Stimulated activated CD4-positive, alpha-beta T cell treated with anti-CD3 and anti-CD28 coated beads, TNF-alpha, amount 100 ng/mL, for 1 hour (primary cell): ENCODE results near the gene ELMO3.
A peak's percentile ranks its signal among the peaks of the same experiment; 100 is the strongest.

Source experiments
- DNase-seq, 3 donors: peaks; one replicate each; pipeline ENCODE4 v3.0.0-alpha.2; 2020; ENCODE audit warnings: low read depth in 3 of 3, low spot score in 1 of 3

ELMO3 gene

GRCh38 chr16:67179421-67180080 lies 19.4 kb upstream of the ELMO3 start:
- no peak for DNase-seq

DNA sequence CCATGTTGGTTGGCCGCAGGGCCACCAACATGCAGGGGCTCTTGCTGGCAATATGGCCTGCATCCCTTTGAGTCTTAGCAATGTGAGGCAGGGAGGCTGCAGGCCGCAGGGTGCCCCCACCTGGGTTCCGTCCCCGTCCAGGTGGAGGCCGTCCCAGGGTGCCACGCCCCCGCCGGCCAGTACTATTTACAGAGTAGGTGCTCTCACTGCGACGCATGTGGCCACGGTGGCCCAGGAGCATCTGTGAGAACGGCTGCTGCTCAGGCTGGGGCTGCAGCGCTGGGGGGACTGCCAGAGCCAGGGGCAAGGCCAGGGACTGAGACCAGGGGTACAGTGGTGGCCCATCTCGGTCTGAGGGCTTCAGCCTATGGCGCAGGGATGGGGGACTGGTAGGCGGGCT lies 18.8 kb upstream of the ELMO3 start:
- DNase-seq: no peak

DNA sequence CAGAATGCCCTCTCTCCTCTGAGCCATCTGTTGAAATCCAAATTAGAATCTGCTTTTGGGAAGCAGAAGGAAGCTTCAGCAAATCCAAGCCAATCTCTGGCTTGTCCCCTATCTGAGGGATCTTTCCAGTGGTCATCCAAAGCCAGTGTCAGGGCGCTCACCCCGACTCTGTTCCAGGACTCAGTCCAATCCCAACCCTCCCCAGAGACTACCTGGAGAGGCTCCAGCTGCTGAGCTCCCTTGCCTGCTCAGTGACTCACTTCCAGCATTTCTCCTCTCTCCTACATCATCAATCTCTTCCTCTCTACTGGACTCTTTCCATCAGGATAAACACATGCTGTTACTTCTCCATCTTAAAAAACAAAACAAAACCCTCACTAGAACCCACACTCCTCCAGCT lies 17.6 kb upstream of the ELMO3 start:
- no peak for DNase-seq

- no peak for DNase-seq
These were observed 16.6 kb upstream of the ELMO3 start for GRCh38 chr16:67182288-67182687.

DNA sequence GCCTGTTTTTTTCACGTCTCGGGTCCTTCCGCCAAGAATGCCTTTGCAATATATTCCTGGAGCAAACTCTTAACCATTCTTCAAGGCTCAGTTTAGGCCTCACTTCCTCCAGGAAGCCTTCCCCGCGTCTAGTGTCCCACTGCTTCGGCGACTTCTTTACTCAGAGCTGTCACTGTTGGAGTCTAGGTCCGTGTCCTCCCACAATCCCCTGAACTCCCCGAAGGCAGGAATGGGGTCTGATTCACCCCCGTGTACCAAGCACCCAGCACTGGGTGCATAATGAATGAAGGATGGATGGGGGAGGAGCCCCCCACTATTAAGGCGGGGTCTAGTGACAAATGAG lies 15.7 kb upstream of the ELMO3 start:
- no peak for DNase-seq

GRCh38 chr16:67183627-67184452 lies 15.1 kb upstream of the ELMO3 start, which contains the start of gene MATCAP1:
Gene MATCAP1 (minus strand): TSS chr16:67183963. CDS start chr16:67180610, 3,353 bp downstream.
- peak; percentile 79 to 83 (median 82) for DNase-seq

DNA sequence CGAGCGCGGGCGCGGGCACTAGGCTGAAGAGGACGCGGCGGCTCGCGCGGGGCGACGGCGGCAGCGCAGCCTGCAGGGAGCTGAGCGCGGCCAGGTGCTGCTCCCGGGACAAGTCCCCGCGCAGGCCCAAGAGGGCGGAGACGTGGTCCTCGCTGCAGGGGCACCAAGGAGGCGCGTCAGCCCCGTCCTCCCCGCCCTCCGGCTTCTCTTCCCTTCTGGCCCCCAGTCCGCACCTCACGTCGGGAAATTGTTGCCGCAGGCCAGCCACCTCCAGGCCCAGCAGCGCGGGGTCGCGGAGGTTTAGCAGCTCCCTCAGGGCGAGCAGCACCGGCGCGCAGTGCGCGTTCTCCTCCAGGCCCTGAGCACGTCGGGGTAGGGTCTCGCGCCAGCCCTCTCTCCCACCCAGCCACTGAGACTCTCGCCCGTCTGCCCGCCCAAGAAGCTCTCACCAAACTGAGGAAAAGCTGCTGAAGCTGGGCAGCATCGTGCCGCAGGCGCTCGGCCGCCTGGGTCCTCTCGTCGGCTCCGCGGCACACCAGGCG lies 14.4 kb upstream of the ELMO3 start:
- DNase-seq: no peak

DNA sequence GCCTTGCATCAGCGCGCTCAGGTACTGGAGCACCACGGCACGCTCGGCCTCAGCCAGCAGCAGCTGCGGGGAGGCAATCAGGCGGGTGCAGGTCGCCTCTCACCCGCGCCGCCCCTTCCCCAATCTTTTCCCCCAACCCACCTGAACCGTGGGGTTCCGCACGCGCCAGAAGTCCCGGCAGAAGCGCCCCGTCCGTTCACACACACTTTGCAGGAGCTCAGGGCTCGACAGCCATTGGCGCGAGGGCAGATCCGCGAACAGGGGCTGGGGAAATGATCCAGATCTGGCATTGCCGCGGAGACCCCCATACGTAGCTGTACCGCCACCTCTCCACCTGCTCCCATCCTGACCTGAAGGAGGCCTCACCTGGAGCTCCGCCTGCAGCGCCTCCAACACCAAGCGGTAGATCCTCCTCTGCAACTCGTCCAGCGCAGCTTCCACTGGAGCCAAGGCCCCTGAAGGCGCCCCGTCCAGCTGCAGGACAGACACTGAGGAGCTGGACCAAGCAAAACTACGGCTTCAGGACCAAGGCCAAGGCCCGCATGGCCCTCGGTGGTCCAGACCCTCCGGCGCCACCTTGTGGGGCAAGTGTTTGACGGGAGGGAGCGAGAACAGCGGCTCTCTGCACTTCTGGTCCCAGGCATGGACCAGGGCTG lies 13.8 kb upstream of the ELMO3 start:
- DNase-seq: peak; percentile 46 to 76 (median 56)

- no peak for DNase-seq
These were observed 13.2 kb upstream of the ELMO3 start for GRCh38 chr16:67185651-67186134.

GRCh38 chr16:67186550-67186950 lies 12.4 kb upstream of the ELMO3 start:
- DNase-seq: no peak

DNA sequence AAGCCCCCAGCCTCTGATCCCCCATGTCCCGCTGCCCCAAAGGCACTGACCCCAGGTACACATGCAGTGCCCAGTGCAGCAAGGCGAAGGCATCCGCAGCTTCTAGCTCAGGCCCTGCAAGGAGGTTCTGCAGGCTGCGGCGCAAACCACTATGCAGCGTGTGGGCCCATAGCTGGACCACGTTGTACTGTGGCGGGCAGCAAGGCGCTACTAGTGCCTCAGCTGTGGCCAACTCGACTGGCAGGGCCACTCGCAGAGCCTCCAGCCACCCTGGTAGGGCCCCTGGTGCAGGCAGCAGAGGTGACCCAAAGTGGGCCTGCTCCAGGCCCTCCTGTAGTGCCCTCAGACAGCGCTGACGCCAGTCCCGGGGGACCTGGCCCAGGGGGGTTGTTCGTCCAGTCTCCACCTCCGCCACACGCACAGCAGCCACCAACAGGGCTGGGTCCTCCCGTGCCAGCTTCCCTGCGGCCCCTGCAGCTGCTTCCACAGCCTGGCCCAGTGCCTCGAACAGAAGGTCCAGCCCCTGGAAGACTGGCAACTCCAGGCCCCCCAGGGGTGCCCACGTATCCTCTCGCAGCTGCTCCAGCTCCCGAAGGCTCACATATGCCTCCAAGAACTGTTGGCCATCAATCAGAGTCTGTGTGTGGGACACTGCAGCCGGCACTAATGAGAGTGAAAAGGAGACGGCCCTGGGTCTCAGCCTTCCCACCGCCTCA lies 11.6 kb upstream of the ELMO3 start:
- DNase-seq: no peak

- no peak for DNase-seq
These were observed 10.6 kb upstream of the ELMO3 start for GRCh38 chr16:67188323-67188722.

DNA sequence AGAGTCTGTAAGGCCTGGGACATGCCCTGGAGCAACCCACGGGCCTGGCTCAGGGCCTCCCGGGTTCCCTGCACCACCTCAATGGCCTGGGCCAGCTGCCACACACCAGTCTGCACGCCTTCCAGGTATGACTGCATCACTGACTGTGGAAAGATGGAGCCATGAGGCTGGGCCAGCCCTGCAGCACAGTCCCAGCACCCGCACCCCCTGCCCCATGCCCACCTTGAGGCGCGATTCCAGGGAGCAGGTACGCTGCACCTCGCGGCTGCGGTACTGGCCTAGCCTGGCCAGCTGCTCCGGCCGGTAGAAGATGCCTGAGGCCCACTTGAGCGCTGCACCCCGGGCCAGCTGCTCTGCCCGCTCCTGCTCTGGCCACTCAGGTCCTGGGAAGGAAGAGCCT lies 10.1 kb upstream of the ELMO3 start:
- no peak for DNase-seq

DNA sequence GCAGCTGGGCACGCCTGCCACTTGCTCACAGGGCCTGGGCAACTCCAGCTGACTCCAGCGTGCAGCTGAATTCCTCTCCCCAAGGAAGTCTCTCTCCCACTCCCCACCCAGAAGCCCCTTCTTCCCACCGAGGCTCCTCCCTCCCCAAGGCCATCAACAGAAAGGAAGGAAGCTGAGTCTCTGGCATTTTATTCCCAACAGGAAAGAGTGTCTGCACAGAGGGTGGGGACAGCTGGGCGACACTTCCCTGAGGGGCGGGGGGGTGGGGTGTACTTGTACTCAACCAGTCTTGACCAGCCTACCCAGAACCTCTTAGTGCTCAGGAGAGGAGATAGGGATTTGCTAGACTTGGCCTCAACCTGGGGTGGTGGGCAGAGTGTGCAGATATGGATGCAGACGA lies 8.9 kb upstream of the ELMO3 start, which contains the start of gene EXOC3L1:
Gene EXOC3L1 (minus strand): TSS at position 96 of the 400 bp plus-strand sequence. CDS start 460 bp downstream, outside the sequence.
- no peak for DNase-seq

DNA sequence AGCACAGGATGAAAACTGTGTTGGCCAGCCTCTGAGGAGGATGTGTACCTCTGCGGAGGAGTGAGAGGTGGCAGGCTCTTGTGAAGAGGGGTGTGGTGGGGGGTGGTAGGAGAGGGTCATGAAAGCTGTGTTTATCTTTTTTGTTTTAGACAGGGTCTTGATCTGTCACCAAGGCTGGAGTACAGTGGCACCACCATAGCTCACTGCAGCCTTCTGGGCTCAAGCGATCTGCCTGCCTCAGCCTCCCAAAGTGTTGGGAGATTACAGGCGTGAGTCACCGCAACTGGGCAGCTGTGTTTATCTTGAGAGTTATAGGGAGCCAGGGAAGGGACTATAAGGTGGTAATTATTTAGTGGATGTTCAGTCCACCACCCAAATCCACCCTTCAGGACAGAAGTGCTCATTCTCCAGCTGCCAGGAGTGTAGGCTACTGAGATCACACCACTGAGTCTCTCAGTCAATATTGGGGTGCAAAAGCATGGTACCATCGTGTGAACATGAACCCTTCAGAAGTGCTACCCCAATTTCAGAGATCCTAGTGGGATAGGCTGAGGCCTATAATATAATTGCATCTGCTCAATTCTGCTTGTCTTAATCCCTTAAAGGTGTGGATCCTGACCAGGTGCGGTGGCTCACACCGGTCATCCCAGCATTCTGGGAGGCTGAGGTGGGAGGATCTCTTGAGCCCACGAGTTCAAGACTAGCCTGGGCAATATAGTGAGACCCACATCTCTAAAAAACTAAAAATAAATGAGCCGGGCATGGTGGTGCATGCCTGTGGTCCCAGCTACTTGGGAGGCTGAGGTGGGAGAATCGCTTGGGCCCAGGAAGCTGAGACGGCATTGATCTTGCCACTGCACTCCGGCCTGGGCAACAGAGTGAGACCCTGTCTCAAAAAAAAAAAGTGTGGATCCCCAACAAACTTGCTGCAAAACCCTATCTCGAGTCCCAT lies 8.2 kb upstream of the ELMO3 start:
- DNase-seq: no peak

- no peak for DNase-seq
These were observed 7.4 kb upstream of the ELMO3 start for GRCh38 chr16:67191411-67191994.

DNA sequence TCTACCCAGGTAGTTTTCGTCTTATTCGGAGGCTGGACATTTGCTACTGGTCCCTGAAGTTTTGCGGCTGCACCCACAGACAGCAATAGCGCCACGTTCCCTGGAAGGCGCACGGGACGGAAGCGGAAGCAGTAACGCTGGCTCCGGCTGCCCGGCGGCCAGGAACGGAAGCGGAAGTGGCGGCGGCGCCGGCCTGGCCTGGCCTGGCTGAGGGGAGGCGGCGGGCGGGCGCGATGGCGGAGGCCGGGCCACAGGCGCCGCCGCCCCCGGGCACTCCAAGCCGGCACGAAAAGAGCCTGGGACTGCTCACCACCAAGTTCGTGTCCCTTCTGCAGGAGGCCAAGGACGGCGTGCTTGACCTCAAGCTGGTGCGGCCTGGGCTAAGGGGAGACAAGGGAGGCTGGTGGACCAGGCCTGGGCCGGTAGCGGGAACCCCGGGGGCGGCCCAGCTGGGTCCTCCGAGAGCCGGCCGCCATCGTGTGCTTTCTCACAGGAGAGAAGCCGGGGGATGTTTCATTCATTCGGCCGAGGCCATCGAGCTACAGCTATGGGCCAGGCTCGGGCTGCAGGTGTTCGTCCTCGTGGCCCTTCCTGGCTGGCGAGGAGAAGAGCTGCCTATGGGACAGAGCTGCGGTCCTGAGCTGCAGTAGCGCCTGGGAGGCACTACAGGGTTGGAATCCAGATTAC lies 6.8 kb upstream of the ELMO3 start, which contains the start of gene E2F4:
Gene E2F4 (plus strand): TSS at position 161 of the 687 bp plus-strand sequence. CDS start 73 bp downstream, at position 234.
- peak; percentile 67 to 73 (median 73) for DNase-seq

DNA sequence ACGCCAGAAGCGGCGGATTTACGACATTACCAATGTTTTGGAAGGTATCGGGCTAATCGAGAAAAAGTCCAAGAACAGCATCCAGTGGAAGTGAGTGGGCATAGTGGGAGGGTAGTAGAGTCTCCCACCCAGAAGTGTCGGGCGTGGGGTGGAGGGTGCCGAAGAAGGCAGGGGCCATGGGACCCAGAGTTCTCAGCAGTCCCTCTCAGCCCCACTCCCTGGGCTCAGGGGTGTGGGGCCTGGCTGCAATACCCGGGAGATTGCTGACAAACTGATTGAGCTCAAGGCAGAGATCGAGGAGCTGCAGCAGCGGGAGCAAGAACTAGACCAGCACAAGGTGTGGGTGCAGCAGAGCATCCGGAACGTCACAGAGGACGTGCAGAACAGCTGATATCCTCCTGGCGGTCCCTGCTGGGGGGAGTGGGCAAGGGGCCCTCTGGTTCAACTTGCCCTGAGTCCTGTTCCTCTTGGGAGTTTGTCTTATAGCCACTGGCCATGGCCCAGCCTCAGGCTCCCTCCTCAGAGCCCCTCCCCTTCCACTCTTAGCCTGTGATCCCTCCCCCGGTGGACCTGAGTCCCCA lies 6.1 kb upstream of the ELMO3 start:
- no peak for DNase-seq
